Stimulated activated CD8-positive, alpha-beta memory T cell treated with anti-CD3 and anti-CD28 coated beads, Interleukin-4, amount 100 ng/mL, for 1 hour (primary cell): ENCODE measurements around the gene LMAN2.
"Not testable (repeated sequence)": the region's sequence is repeated elsewhere in the genome, so short reads cannot be mapped to it uniquely, and the experiment has no call there.

ENCODE experiments used
- DNase-seq, 2 donors: peaks; one replicate each; pipeline ENCODE4 v3.0.0-alpha.2; 2020; ENCODE audit warnings: low read depth in 2 of 2, low spot score in 1 of 2

Gene LMAN2

DNA sequence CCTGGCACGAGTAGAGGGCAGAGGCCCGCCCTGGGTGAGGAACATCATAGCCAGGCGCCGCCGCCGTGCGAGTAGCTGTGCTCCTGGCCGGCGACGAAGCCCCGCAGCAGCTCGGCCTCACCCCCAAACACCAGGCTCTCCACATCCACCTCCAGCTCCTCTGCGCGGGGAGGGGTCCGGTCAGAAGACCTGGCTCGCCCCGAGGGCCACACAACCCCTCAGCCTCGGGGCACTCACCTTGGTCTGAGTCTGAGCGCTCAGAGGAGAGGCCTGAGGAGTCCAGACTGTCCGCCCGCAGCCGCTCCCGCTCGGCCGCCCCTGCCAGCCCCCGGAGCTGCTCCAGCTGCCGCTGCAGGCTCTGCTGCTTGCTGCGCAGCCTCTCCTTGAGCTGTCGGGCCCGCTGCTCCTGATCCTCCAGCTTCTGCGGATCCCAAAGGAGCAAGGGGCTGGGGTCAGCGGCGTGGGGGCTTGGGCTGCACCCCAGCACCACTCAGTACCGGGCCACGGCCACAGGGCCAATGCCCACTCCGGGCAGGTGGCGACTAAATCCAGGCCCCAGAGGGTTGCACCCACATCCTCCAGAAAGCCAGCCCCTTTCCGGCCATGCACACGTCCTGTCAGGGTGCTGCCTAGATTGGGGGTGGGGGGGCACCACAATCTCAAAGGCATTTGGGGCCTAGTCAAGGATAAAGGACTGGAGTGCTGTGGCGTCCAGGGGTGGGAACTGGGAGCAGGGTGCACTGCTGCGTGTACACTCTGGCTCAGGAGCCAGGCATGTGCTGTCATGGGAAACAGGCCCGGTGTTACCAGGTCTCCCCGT, 43.7 kb downstream of the LMAN2 start:
- DNase-seq = no peak

DNA sequence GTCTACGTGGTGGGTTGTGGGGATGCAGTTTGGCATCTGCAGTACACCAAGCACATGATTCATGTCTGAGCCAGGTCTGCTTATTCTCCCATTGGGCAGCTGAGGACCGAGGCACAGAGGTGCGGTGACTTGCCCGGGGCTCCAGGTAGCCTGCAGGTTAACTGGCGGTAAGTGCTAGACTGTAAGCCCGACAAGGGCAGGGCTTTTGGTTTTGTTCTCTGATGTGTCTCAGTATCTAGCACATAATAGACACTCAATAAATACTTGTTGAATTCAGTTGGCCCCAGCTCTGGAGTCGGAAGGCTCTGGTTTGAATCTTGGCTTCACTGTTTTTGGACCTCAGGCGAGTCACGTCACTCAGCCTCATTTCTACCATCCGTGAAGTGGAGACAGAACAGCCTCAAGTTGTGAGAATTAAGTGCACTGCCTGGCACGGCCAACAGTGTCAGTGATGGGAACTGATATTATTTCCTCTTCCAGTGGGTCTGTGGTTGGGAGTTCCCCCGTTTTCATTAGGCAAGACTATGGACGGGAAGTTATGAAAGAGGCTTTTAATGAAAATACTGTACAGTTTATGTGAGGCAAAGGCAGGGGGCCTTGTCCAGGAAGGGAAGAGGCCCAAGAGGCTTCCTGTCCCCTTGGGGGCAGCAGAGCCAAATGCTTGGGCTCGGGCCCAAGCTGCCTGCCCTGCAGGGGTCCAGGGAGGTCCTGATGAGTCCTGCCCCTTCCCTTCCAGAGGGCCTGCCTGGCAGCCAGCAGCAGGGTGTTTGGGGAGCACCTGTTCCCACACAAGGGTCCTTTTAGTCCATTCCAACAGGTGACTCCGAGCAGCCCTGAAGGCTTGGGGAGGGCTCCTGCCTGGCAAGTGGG, 44.6 kb downstream of the LMAN2 start:
- DNase-seq = no peak

DNA sequence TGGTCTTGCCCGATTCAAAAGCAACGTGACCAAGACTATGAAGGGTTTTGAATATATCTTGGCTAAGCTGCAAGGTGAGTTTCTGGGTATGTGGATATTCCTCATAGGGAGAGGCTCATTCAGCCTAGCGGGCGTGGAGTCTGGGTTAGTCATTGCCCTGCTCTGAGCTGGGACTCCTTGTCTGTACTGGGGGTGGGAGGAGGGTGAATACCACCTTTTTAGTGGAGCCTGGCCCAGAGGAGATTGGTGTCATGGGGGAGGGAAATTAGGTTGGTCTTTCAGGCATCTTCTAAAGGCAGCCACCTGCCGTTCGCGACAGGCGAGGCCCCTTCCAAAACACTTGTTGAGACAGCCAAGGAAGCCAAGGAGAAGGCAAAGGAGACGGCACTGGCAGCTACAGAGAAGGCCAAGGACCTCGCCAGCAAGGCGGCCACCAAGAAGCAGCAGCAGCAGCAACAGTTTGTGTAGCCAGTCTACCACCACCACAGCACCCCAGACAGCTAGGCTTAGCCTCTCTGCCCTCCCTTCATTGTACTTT, 45.3 kb downstream of the LMAN2 start:
- DNase-seq = not testable (repeated sequence)

DNA sequence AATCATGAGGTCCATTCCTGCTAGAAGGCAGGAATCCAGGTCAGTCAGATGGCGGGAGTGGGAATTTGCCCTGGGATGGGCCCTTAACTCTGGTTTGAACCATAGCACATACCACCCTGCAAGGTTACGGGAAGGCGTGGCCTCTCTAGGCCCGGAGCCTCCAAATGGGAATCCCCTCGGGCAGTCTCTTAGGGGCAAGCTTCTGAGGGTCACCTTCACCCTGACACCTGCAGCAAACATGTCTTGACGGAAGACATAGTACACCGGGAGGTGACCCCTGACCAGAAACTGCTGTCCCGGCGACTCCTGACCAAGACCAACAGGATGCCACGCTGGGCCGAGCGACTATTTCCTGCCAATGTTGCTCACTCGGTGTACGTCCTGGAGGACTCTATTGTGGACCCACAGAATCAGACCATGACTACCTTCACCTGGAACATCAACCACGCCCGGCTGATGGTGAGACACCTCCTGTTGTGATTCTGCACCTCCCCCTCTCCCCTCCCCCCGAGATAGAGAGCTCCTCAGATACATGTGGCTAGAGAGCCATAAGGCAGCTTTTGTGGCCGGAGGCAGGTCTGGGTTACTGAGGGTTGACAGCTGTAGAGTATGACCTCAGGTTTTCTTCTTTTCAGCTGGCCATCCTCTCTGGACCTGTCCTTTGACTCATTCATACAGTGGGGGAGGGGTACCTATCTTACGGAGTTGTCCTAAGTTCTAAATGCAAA, 46.9 kb downstream of the LMAN2 start:
- no peak for DNase-seq

DNA sequence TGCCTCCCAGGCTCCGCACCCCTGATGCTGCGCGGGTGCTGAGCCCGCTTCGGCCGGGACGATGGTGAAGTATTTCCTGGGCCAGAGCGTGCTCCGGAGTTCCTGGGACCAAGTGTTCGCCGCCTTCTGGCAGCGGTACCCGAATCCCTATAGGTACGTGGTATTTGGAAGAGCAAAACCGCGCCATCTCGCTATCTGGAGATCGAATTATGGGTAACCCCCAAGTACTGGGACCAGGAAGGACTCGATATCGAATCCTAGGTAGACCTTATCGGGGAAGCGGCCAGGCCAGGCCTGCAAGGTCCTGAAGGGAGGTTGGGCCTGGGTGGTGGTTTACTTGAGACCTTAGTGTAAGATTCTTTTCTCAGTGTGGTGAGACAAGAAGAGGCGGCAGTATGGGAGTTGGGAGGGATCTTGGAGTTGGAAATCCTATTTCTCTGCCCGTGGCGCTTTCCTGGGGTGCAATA, 47.5 kb downstream of the LMAN2 start:
- DNase-seq = no peak

DNA sequence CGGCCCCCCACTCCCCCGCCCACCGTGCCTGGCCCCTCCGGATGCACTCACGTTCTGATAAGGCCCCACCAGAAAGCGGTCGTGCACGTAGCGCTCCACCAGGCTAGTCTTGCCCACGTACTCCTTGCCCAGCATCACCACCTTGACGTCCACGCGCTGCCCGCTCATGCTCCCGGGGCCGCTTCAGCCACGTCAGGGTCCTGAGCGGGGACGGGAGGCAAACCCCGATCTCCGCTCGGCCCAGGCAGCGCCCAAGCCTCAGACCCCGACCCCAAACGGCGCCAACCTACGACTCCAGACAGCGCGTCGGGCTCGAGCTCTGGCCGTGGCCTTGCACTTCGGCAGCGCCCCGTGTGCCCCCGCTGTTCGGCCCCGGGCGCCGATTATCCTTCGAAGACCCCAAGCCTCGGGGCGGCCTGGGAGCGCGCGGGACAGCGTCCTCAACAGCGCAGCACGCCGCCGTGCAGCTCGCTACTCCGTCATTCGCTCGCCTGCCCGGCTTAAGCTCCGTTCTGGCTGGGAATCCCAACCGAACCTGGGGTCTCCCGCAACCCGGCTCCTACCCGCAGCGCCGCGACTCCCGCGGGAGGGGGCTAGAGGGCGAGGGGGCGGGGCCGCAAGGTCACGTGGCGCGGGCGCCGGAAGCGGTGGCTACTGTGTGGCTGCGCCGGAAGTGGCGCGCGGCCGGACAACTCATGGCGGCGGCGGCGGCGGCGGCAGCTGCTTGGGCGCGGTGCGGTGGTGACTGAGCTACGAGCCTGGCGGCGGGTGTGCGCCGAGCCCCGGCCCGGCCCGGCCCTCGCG, 48.1 kb downstream of the LMAN2 start, which contains the start of the genes PRELID1 and RAB24:
PRELID1 (plus strand) TSS at position 679 of the 804 bp plus-strand sequence. CDS start 187 bp downstream, outside the sequence.
RAB24 (minus strand) TSS at position 599 of the 804 bp plus-strand sequence; CDS start at position 168, 431 bp downstream.
- peak; percentile 78 to 84 for DNase-seq

DNA sequence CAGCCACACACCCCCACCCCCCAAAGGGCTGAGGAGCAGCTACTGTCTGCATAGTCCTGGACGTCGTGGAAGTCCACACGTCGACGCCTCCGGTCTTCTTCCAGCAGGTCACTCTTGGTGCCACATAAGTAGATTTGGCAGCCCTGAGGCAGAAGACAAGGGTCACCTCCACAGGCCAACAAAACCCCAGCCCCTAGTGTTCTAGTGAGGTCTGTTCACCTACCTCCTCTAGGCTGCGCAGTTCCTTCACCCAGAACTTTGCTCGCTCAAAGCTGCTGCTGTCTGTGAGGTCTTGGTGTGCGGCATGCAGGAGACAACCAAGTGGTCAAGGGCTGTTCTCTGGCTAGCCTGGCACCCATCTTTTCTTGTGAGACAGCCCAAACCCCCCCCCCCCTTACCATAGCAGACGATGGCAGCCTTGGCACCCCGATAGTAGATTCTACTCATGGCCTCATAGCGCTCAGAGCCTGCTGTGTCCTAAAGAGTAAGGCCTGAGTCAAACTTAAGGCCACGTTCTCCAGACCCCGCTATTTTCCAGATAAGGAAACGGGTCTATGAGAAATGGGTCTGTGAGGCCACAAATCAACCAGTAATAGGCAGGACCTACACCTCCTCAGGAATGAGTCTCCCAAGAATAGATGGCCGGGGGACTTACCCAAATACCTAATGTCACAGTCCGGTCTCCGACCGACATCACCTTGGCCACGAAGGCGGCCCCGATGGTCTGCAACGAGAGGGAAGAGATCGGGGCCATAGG, 48.9 kb downstream of the LMAN2 start:
- no peak for DNase-seq

DNA sequence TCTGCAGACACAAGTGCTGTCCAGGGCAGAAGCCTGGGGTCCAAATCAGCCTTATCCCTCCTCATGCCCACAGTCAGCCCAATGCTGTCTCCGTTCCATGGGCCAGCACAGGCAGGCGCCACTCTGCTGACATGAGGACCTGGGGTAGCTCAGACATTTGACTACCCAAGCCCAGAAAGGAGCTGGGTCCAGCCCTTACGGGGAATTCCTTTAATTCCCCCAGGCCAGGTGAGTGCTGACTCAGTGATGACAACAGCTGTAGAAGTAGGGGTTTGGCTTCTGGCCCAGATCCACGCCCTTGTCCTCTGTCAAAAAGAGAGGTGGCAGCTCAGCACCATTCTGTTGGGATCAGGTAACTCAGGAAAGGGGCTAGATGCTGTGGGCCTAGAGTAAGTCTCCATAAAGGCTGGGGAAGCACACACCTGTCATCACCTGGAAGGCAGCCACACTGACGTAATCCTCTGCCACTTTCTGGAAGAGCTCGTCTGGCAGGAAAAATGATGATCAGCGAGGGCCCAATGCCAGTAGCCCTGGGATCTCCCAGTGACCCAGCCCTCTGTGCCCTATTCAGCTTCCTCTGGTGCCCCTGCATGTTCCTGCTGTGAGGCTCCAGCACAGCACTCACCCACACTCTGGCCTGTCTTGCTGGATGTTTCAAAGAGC, 49.8 kb downstream of the LMAN2 start:
- no peak for DNase-seq

DNA sequence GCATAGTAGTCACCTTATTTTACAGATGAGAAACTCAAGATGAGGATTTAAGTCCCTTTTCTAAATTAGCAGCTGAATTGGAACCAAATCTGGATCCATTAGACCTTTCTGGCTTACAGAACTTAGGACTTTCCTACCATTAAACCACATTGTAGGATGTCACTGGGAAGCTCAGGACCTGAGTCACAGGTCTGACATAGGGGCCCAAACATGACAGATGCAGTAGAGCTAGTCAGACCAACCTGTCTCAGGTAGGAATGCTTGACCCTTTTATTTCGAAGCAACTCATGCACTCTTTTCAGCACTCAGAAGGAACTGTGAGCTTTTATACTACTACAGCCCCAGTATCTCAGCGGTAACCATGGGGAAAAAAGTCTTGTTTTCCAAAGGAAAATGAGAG, 50.5 kb downstream of the LMAN2 start:
- DNase-seq = no peak

DNA sequence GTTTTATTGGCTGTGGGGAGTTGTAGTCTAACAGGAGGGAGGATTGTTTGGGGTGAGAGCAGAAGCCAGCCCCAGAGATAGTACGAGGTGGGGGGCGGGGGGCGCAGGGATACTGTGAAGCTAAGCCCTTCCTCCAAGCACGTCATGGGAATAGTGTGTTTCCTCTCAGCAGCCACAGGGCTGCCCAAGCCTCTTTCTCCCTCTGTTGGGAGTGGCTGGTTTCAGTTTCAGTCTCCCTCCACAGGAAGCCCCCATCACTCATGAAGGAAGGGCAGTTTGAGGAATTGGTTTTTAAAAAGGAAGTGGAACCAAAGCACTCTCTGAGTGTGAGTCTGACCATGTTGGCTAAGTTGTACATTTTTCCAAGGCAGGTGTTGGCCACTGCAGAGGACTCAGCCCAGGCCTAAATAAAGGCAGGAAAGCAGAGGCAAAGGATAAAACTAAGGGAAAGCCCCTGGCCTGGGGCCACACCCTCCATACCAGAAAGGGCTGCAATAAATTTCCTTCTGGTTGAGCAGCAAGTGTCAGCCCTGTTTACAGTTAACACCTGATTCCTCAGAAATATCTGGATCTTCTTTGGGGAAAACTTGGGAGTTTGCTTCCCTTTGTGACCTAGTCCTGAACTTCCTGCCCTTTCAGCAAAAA, 51.1 kb downstream of the LMAN2 start:
- peak in 1 of 2 donors; percentile 54 for DNase-seq

DNA sequence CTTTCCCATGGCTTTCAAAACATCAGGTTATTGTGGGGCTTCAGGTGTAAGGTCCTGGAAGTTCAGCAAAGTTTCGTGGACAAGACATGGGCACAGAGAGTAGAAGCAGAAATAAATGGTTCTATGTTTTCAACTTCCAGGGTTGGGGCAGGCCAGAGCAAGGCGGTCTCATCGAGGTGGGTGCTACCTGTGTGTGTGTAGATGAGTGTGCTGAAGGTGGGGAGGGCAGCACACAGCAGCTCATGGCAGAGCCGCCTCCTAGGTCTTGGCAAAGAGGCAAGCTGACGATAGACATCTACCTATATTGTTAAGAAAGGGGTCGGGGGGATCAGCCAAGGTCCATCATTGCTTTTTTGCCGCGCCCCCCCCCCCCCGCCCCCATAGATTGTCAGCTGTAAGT, 51.8 kb downstream of the LMAN2 start:
- no peak for DNase-seq

DNA sequence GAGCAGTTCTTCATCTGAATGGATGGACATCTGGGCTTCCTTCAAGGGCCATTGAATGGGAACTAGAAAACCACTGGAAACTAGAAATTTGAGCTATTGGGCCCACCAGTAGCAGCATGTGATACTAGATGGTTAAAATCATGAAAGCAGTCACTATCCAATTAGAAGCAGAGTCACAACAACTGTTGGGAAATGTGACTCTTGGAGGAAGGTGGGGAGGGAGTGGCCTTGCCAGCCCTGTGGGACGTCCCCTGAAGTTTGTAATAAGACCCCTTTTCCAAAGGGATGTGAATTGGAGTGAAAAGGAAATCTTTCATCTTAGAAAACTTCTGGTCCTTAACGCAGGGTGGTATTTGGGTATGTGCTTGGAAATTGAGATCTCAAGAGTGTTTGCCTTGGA, 53.5 kb downstream of the LMAN2 start:
- no peak for DNase-seq

DNA sequence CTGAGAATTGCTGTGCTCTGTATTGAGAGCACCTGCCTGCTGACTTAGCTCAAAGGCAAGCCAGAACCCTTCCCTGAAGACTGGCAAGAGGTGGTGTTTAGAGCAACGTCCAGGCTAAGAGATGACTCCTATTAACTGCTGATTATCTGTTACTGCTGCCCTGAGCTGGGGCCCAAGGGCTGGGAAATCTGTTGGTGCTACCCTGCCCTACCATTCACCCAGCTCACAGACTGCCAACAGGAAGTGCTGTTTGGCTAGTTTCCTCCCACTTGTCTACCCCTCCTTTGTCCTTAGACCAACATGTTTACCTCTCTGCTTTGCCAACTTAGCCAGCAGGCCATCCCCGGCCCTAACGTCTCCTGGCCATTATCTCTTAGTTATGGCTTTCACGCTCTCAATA, 54.9 kb downstream of the LMAN2 start:
- no peak for DNase-seq

DNA sequence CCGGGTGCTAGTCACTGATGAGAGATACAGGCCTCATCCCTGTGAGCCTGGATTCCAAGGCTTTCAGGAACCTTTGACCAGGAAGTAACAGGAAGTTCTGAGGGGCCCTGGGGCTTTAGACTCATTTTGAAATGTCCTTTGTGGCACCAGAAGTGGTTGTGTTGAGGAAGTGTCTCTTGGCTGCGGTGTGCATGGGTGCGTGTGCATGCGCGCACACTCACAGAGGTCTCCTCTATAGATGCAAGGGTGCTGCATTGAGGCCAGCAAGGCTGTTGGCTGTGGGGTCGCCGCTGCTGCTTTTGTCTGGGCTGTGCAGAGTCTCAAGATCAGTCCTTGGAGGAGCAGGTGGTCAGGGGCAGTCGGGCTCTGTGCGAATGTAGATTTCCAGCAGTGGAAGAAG, 55.5 kb downstream of the LMAN2 start:
- no peak for DNase-seq

DNA sequence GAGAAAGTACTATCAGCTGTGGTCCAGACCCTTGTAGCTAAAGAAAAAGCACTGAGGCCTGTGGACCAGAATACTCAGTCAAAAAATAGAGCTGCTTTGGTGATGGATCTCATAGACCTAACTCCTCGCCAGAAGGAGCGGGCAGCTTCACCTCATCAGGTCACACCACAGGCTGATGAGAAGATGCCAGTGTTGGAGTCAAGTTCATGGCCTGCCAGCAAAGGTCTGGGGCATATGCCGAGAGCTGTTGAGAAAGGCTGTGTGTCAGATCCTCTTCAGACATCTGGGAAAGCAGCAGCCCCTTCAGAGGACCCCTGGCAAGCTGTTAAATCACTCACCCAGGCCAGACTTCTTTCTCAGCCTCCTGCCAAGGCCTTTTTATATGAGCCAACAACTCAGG, 56.8 kb downstream of the LMAN2 start:
- no peak for DNase-seq

DNA sequence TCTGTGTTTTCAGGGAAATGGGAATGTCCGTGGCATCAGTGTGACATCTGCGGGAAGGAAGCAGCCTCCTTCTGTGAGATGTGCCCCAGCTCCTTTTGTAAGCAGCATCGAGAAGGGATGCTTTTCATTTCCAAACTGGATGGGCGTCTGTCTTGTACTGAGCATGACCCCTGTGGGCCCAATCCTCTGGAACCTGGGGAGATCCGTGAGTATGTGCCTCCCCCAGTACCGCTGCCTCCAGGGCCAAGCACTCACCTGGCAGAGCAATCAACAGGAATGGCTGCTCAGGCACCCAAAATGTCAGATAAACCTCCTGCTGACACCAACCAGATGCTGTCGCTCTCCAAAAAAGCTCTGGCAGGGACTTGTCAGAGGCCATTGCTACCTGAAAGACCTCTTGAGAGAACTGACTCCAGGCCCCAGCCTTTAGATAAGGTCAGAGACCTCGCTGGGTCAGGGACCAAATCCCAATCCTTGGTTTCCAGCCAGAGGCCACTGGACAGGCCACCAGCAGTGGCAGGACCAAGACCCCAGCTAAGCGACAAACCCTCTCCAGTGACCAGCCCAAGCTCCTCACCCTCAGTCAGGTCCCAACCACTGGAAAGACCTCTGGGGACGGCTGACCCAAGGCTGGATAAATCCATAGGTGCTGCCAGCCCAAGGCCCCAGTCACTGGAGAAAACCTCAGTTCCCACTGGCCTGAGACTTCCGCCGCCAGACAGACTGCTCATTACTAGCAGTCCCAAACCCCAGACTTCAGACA, 57.5 kb downstream of the LMAN2 start:
- DNase-seq = no peak

DNA sequence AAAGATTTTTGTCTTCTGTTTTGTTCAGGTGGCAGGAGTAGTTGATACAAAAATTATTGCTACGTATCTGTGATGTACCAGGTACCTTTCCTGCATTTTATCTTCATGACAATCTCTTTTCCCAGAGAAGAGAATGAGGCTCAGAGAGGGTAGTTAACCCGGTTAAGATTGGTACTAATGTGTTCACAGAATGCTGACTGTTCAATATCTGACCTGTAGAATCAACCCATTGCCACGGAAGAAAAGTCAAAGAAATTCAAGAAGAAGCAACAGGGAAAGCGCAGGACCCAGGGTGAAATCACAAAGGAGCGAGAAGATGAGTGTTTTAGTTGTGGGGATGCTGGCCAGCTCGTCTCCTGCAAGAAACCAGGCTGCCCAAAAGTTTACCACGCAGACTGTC, 59.7 kb downstream of the LMAN2 start:
- no peak for DNase-seq
